RPMI7951 (cell line): ENCODE measurements around the gene GPX7. TPM values are rescaled to one million over a fixed set of nuclear protein-coding genes. Genes with fewer than 3 reads are reported as not detected.
A peak's percentile ranks its signal among the peaks of the same experiment; 100 is the strongest.

Source experiments
- DNase-seq: peaks from one replicate; pipeline ENCODE4 v3.0.0-alpha.2; 2012; ENCODE audit warnings: low read depth
- total RNA-seq: library from RNA; depleted of rRNA; stranded (reverse); fragments of >200 nt; shearing (Covaris generic); gene quantifications from 2 replicates; pipeline ENCODE4 v1.2.3, GENCODE V29; 2014; rRNA removed

Gene GPX7
- total RNA-seq, 1 experiment from 2014 or later: 32.6 TPM

DNA sequence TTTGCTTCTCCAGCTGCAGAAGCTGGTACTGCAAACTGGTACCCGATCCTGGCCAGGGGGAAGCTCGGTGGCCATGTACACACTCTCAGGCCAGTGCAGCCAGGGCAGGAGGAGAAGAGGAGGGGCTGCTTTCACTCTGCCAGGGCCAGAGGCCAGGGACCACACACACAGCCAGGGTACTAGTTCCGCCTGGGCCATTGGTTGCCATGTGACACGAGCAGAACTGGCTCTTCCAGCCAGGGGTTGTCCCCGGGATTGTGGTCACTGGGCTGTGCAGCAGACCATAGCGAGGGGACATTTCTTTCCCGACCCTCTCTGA lies 27.1 kb downstream of the GPX7 start:
- no peak for DNase-seq

DNA sequence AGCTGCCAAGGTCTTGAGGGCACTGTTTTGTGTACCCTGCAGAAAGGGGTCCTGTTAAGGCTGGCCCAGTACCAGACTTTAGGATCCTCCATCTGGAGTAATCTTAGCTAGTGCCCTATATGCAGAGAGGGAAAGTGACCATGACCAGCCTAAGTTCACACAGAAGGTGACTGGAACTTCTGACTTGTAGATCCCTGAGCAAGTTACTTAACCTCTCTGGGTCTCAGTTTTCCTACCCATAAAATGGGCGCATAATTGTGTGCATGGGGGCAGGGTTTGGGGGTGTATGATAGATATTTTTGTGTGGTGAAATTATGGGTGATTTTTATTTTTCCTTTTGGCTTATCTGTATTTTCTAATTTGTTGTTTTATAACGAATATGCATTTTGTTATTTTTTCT lies 27.5 kb downstream of the GPX7 start:
- no peak for DNase-seq

DNA sequence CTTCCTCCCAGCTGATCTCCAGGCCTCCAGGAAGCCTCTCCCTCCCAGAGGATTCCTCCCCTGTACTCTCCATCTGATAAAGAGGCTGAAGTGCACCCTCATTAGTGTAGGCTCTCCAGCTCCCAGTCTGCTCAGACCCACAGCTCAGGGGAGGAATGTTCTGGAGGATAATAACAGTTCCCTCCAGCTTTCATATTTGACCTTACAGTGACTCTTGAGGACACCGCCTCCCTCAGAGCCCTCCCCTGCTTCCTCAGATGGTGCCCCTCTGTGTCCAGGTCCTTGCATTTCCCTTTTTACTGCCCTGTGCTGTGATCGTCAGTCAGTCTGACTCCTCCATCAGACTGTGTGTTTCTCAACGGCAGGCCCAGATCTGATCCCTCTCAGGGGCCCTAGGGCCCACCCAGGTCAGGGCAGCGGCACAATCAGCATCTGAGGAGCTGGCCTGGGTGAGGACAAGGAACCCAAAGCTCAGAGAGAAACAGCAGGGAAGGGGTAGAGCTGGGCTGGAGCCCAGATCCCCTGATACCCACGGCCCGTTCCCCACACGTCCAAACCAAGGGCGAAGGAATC lies 29.7 kb downstream of the GPX7 start:
- no peak for DNase-seq

DNA sequence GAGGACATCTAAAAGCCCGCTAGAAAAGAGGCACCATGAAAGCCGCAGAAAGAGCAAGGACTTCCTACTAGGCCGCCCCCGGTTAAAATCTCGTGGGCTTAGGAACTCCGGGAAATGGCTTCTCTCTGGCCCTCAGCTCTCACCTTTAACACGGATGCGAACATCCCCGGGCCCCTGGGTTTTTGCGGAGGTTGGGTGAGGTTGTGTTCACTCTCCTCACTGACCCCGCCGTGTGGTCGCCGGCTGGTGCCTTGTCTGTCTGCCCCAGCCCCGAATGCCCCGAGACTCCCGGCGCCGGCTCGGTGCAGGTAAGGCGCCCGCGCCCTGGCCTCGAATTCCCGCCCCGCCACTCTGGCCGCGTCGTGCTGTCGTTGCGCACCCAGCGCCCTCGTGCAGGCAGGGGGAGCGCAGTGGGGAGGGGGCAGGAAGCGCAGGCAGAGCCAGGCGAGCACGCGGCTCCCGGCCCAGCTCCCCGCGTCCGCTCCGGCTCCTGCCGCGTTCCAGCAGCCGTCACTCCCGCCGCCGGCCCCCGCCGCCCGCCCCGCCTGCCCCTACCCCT lies 30.6 kb downstream of the GPX7 start, which contains the start of gene SHISAL2A:
SHISAL2A (plus strand) TSS at position 437 of the 559 bp plus-strand sequence. CDS start 326 bp downstream, outside the sequence.
- DNase-seq: no peak

DNA sequence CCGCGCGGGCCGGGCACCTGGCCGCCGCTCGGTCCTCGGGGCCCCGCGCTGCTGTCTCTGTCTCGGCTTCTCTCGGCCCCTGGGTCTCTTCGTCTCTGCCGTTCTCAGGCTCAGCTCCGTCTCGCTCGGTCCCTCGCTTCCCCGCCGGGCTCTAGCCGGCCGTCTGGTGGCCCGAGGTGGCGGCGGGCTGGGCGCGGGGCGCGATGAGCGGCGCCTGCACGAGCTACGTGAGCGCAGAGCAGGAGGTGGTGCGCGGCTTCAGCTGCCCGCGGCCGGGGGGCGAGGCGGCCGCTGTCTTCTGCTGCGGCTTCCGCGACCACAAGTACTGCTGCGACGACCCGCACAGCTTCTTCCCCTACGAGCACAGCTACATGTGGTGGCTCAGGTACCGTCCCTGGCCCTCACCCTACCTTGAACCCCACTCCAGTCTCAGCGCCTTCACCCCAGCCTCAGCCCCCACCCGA lies 31.2 kb downstream of the GPX7 start:
- DNase-seq: no peak

DNA sequence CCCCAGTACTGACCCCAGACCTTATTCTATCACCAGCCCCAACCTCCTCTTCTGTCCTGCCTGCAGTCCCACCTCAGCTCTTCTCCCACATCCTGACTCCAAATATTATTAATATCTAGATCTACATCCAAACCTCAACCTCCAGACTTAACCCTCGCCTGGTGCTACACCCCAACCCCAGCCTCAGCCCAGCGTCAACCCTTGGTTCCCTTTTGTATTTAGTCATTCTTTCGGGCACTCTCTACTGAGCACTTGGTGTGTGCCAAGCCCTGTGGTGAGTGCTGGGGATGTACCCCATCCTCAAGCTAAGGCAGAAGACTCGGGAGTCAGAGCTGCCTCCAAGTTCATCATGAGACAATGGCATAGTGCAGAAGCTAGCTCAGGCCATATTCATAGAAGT lies 31.9 kb downstream of the GPX7 start:
- no peak for DNase-seq

DNA sequence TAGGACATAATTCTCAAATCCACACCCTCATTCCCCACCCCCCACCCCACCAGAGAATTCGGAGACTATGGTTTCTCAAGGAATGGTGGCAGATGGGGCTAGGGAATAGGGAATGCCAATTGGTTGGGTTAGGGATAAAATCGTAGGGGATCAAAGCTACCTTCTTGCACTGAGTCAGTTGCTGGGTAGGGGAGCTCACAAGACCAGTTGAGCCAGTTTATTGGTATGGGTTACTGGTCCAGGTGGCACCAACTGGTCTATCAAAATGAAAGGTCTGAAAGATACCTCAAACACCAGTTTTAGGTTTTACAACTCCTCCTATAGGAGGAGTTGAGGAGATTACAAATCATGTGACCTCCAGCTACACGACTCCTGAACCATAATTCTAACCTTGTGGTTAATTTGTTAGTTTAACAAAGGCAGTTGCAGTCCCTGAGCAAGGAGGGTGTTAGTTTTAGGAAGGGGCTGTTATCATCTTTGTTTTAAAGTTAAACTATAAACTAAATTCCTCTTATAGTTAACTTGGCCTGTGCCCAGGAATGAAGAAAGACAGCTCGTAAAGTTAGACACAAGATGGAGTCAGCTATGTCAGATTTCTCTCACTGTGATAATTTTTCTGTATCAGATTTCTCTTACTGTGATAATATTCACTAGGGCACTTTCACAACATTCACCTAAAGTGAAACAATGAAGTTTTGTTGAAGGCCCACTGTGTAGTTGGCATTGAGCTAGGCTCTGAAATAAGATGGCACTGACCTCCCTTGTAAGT lies 33.3 kb downstream of the GPX7 start:
- DNase-seq: no peak

DNA sequence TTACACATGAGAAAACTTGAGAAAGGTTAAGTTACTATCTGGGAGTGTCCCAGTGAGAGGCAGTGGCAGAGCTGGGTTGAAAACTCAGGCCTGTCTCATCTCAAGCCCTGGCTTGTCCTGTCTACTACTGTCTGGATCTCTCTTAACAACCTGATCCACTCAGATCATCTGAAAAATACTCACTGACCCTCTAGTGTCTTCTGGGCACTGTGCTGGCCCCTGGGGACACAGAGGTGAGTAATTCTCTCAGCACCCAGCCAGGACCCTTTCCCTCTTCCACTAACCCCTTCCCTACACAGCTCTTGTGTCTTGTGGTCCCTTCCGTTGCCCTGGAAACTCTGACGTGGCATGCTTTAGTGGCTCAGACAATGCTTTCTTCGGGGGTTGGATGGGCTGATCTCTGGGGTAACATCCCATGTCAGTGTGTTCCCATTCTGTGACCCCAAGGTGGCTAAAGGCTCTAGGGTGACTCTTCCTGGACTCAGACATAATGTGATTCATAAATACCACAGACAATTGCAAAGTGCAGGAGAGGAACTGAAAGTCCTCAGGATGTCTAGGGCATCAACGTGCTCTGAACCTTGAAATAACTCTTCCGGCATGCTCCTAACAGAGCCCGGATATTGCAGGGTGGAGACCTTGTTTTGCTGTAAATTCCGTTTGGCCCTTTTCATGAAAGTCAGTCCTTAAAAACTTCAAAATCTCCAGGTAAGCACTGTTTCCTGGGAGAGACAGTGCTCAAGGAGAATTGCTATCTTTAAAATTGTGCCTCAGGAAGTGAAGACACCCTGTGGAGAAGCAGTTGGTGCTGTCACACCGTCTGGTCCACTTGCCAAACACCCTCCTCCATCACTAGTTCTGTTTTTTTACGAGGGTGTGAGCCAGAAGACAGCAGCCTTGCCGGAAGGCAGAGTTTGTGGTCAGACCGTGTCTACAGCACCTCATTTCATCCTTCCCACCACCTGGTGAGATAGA lies 34.8 kb downstream of the GPX7 start:
- peak; percentile 4 for DNase-seq

DNA sequence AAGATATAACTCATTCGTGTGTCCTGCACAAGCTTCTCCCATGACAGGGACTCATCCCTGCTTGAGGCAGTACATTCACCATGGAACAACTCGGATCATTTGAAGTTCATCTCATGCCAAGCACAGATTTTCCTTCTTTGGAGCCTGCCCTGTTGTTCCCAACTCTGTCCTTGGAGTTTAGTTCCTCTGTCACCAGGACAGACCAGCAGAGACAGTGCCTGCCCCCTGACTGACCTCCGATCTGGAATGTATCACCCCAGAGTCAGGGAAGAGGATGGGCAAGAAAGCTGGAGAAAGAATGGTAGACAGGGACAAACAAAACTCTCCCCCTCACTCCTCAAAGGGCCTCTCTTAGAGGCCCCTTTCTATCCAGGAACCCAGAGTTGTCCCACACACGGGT lies 35.8 kb downstream of the GPX7 start:
- DNase-seq: no peak

DNA sequence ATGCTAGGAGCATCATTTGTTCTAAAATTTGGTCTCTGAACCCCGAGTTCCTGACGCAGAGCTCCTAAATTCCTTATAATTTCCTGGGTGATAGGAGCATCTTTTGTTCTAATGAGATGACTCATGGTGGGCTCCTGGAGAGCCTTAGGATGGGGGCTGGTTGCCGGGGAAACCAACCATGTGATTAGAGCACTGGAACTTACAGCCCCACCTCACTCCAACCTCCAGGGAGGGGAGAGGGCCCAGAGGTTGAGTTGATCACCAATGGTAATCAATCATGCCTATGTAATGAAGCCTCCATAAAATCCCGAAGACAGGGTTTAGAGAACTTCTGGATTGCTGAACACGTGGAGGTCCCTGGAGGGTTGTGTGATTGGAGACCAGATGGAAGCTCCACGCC lies 38.5 kb downstream of the GPX7 start:
- DNase-seq: no peak

DNA sequence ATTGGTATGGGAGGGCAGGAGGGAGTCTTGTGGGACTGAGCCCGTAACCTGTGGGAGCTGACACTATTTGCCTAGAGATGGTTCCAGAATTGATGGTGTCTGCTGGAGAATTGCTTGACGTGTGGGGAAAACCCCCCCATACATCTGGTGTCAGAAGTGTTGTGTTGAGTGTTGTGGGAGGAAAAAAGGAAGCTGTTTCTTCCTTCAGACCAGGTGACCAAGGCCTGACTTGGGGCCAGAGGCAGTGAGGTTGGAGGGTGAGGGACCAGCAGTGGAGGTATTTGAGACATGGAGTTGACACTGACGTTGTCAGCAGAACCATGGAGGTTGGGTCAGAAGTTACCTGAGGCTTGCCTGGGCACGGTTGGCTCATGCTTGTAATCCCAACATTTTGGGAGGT lies 39.1 kb downstream of the GPX7 start:
- DNase-seq: no peak

DNA sequence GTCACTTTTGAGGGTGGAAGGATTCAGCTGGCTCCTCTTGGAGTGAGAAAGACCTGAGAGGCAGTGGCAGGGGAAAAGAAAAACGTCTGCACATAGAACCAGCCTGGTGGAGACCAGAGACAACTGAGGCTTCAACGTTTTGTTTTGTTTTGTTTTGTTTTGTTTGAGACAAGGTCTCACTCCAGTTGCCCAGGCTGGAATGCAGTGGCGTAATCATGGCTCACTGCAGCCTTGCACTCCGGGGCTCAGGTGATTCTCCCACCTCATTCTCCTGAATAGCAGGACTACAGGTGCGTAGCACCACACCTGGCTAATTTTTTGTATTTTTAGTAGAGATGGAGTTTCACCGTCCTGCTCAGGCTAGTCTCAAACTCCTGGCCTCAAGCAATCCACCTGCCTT lies 43.1 kb downstream of the GPX7 start:
- no peak for DNase-seq

DNA sequence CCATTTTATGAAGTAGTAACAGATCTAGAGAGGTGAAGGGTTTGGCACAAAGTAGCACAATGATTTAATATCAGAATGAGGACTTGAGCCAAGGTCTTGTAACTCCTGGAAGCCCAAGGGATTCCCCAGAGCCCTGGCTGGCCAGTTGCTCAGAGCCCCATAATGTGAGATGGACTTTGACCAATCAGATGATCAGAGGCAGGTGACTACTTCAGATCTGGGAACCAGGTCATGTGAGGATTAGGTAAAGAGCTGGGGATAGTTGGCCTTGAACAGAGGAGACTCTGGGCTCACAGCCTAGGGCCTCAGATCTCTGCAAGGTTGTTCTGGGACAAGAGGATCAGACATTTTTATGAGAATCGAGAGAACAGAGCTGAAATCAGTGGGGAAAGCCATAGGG lies 49.7 kb downstream of the GPX7 start:
- no peak for DNase-seq

DNA sequence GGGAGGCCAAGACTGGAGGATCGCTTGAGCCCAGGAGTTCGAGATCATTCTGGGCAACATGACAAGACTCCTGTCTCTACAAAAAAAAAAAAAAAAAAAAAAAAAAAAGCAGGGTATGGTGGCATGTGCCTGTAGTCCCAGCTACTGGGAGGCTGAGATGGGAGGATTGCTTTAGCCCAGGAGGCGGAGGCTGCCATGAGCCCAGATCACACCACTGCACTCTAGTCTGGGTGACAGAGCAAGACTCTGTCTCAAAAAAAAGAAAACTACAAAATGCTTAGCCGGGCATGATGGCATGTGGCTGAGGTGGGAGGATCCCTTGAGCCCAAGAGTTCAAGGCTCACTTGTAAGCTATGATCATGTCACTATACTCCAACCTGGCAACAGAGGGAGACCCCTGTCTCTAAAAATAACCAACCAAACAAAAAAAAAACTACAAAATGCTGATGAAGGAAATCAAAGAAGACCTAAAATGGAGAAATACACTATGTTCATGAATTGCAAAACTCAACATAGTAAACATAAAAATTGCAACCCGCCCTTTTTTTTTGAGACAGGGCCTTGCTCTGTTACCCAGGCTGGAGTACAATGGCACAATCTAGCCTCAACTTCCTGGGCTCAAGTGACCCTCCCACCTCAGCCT lies 51.2 kb downstream of the GPX7 start:
- DNase-seq: no peak

DNA sequence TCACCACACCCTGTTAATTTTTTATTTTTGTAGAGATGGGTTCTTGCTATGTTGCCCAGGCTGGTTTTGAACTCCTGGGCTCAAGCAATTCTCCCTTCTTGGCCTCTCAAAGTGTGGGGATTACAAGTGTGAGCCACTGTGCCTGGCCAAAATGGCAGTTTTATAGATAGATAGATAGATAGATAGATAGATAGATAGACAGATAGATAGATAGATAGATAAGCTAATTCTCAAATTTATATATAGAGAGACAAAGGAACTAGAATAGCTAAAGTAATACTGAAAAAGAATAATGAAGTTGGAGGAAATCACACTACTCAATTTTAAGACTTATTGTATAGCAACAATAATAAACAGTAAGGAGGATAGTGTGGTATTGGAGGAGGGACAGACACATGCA lies 51.9 kb downstream of the GPX7 start:
- no peak for DNase-seq

DNA sequence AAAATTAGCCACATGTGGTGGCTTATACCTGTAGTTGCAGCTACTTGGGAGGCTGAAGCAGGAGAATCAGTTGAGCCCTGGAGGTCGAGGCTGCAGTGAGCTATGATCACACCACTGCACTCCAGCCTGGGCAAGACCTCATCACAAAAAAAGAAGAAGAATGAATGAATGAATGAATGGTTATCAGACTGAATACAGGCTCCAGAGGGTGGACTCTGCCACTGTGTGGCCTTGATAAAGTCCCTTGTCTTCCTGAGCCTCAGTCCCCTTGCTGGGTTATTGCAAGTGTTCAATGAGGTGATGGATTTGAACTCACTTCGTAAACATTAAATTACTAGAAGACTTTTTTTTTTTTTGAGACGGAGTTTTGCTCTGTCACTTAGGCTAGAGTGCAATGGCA lies 55.5 kb downstream of the GPX7 start:
- no peak for DNase-seq

Other genes starting within 250 kb of the GPX7 start
- gene CC2D1B, start 236.2 kb upstream of the GPX7 start, total RNA-seq: 18.3 and 19.9 TPM in 2 replicates
- 18.4 and 20.7 TPM in 2 replicates for gene ORC1, start 197.9 kb upstream of the GPX7 start, total RNA-seq
- gene PRPF38A, start 197.8 kb upstream of the GPX7 start, total RNA-seq: 16.6 and 18.1 TPM in 2 replicates
- 16.1 and 27.5 TPM in 2 replicates for gene TUT4, start 49.3 kb upstream of the GPX7 start, total RNA-seq
- not detected in 2 replicates for gene SHISAL2A, start 30.8 kb downstream of the GPX7 start, total RNA-seq
- 10.0 and 10.2 TPM in 2 replicates for gene COA7, start 96.0 kb downstream of the GPX7 start, total RNA-seq
- gene ZYG11B, start 124.1 kb downstream of the GPX7 start, total RNA-seq: 23.6 and 27.5 TPM in 2 replicates
- gene ZYG11A, start 240.4 kb downstream of the GPX7 start, total RNA-seq: 0.78 and 0.96 TPM in 2 replicates